IMR-90 (cell line): ENCODE measurements around the gene RAPH1. TPM values are rescaled to one million over a fixed set of nuclear protein-coding genes. Genes with fewer than 3 reads are reported as not detected.
A peak's percentile ranks its signal among the peaks of the same experiment; 100 is the strongest.

ENCODE experiments used
- ATAC-seq: fragments of 200-7000 bp; cut with Tn5 transposase; 2 replicates; pipeline ENCODE4 v1.9.1; 2020; ENCODE audit warnings: low read depth, mild to moderate bottlenecking, moderate library complexity
- BruUV-seq: library from RNA; stranded (reverse); fragments of 400-500 nt; replicated peaks from 2 replicates; lab custom pipeline; 2021; lab: Mats Ljungman, UMichigan
- CTCF ChIA-PET: fragments of 300-600 bp; formaldehyde crosslinking; extraction: SDS; loops from one replicate; lab custom pipeline; 2021; ENCODE audit warnings: antibody characterized with exemption; lab: Yijun Ruan, JAX
- POLR2A ChIA-PET: fragments of 300-600 bp; sonication (Branson Sonifier 250); formaldehyde crosslinking; loops from one replicate; lab custom pipeline; 2022; ENCODE audit warnings: antibody characterized with exemption; ENCODE audit not compliant: unreplicated experiment; lab: Charles Lee
- DNase-seq: peaks from one replicate; pipeline ENCODE4 v3.0.0; 2013
- H2AFZ ChIP-seq: replicated peaks from 2 replicates; pipeline ENCODE3; 2013; ENCODE audit warnings: low read length, mild to moderate bottlenecking; ENCODE audit not compliant: poor library complexity
- H2AK5ac ChIP-seq: 2 replicates; pipeline ENCODE4 v1.6.1; 2013; ENCODE audit warnings: low read depth, low read length, inconsistent platforms
- H2AK9ac ChIP-seq: replicated peaks from 2 replicates; pipeline ENCODE3; 2013; ENCODE audit warnings: mild to moderate bottlenecking, low read depth, low read length, moderate library complexity; ENCODE audit not compliant: poor library complexity
- H2BK120ac ChIP-seq: 2 replicates; pipeline ENCODE4 v1.6.1; 2013; ENCODE audit warnings: low read depth, low read length, inconsistent platforms
- H2BK15ac ChIP-seq: 3 replicates; pipeline ENCODE4 v1.6.1; 2013; ENCODE audit warnings: low read depth, low read length, inconsistent platforms
- H2BK20ac ChIP-seq: 2 replicates; pipeline ENCODE4 v1.6.1; 2013; ENCODE audit warnings: low read depth, mild to moderate bottlenecking, inconsistent platforms, low read length, moderate library complexity
- H2BK5ac ChIP-seq: 2 replicates; pipeline ENCODE4 v1.6.1; 2013; ENCODE audit warnings: mild to moderate bottlenecking, low read depth, low read length, inconsistent platforms; ENCODE audit not compliant: poor library complexity, severe bottlenecking
- H3K14ac ChIP-seq: replicated peaks from 2 replicates; pipeline ENCODE4 v1.6.1; 2013; ENCODE audit warnings: low read depth, low read length, inconsistent platforms
- H3K18ac ChIP-seq: 2 replicates; pipeline ENCODE4 v1.6.1; 2013; ENCODE audit warnings: low read depth, low read length, control low read depth
- H3K23ac ChIP-seq: 2 replicates; pipeline ENCODE4 v1.6.1; 2013; ENCODE audit warnings: low read depth, low read length, inconsistent platforms
- H3K27ac ChIP-seq: 2 replicates; pipeline ENCODE4 v1.5.1; 2013; ENCODE audit warnings: mild to moderate bottlenecking, control low read depth, low read length; ENCODE audit not compliant: insufficient read depth
- H3K27me3 ChIP-seq: 2 replicates; pipeline ENCODE4 v1.6.1; 2013; ENCODE audit warnings: low read length; ENCODE audit not compliant: control insufficient read depth, insufficient read depth
- H3K36me3 ChIP-seq: 2 replicates; pipeline ENCODE4 v1.6.1; 2013; ENCODE audit warnings: low read length, mixed read lengths; ENCODE audit not compliant: control insufficient read depth, insufficient read depth
- H3K4ac ChIP-seq: 2 replicates; pipeline ENCODE4 v1.6.1; 2013; ENCODE audit warnings: low read depth, low read length, inconsistent platforms
- H3K4me1 ChIP-seq: 2 replicates; pipeline ENCODE4 v1.6.1; 2013; ENCODE audit warnings: low read length, mixed read lengths; ENCODE audit not compliant: control insufficient read depth, insufficient read depth
- H3K4me2 ChIP-seq: 2 replicates; pipeline ENCODE4 v1.6.1; 2013; ENCODE audit warnings: low read depth, mild to moderate bottlenecking, control low read depth, low read length, moderate library complexity
- H3K4me3 ChIP-seq: 2 replicates; pipeline ENCODE4 v1.5.1; 2013; ENCODE audit warnings: low read depth, mild to moderate bottlenecking, control low read depth, low read length, moderate library complexity; ENCODE audit not compliant: insufficient read depth
- H3K56ac ChIP-seq: 2 replicates; pipeline ENCODE4 v1.6.1; 2013; ENCODE audit warnings: low read length, inconsistent platforms; ENCODE audit not compliant: insufficient read depth; ENCODE audit errors: extremely low read depth
- H3K79me1 ChIP-seq, 2 experiments: 2 replicates each; pipeline ENCODE4 v1.6.1; 2013; ENCODE audit warnings: low read length in 2 of 2, inconsistent platforms in 1 of 2, low read depth in 1 of 2
- H3K9ac ChIP-seq: 2 replicates; pipeline ENCODE4 v1.6.1; 2013; ENCODE audit warnings: low read depth, low read length, control low read depth
- H3K9me1 ChIP-seq: 2 replicates; pipeline ENCODE4 v1.6.1; 2013; ENCODE audit warnings: low read length, inconsistent platforms; ENCODE audit not compliant: insufficient read depth
- H3K9me3 ChIP-seq: 2 replicates; pipeline ENCODE4 v1.6.1; 2013; ENCODE audit warnings: low read length; ENCODE audit not compliant: control insufficient read depth, insufficient read depth
- H4K20me1 ChIP-seq: 2 replicates; pipeline ENCODE4 v1.6.1; 2013; ENCODE audit warnings: low read length, inconsistent platforms; ENCODE audit not compliant: insufficient read depth
- H4K5ac ChIP-seq: 2 replicates; pipeline ENCODE4 v1.6.1; 2013; ENCODE audit warnings: mild to moderate bottlenecking, low read depth, low read length, control low read depth
- H4K8ac ChIP-seq, 2 experiments: 2 replicates each; pipeline ENCODE4 v1.6.1; 2013; ENCODE audit warnings: low read depth in 2 of 2, low read length in 2 of 2, control low read depth in 1 of 2, inconsistent platforms in 1 of 2
- H4K91ac ChIP-seq: 2 replicates; pipeline ENCODE4 v1.6.1; 2013; ENCODE audit warnings: low read depth, low read length, inconsistent platforms; ENCODE audit not compliant: insufficient read depth
- CEBPB ChIP-seq: IDR thresholded peaks from 2 replicates; pipeline ENCODE4 v1.6.1; 2012; ENCODE audit warnings: low read depth, low read length, improper control_type of control experiment
- MXI1 ChIP-seq: IDR thresholded peaks from 2 replicates; pipeline ENCODE4 v1.6.1; 2012; ENCODE audit warnings: low read depth, mild to moderate bottlenecking, low read length, moderate library complexity, borderline replicate concordance
- NFE2L2 ChIP-seq: fragments of 150-350 bp; IDR thresholded peaks from 2 replicates; pipeline ENCODE4 v1.6.1; 2016; ENCODE audit warnings: low read depth, mild to moderate bottlenecking, low read length
- POLR2A ChIP-seq: IDR thresholded peaks from 2 replicates; pipeline ENCODE4 v1.6.1; 2012; ENCODE audit warnings: mild to moderate bottlenecking, low read depth, low read length
- SMC3 ChIP-seq: fragments of 150-350 bp; IDR thresholded peaks from 2 replicates; pipeline ENCODE4 v1.6.1; 2016; ENCODE audit warnings: low read depth, mild to moderate bottlenecking, antibody characterized with exemption, low read length, moderate library complexity
- WGBS, 2 experiments: methylation state at CpG; one replicate each; pipeline versions ENCODE4 v1.1.5 to v1.1.7; 2013; ENCODE audit warnings: missing lambda C conversion rate in 2 of 2; ENCODE audit not compliant: insufficient read length in 1 of 2; ENCODE audit errors: extremely low coverage in 2 of 2; 5-methylcytosine and 5-hydroxymethylcytosine counted together
- dilution Hi-C: fragments of 300-500 bp; cut with HindIII; formaldehyde crosslinking; loops from one replicate; pipeline ENCODE4 v1.14.3; 2018; ENCODE audit warnings: low sequenced_read_pairs; ENCODE audit not compliant: unreplicated experiment
- in situ Hi-C: fragments of 300-500 bp; cut with MboI; formaldehyde crosslinking; loops from 3 replicates; pipeline ENCODE4 v1.14.3; 2019; ENCODE audit warnings: low sequenced_read_pairs, inconsistent platforms, mixed read lengths
- intact Hi-C: fragments of 100-400 bp; cut with micrococcal nuclease; formaldehyde crosslinking; loops from 2 replicates; pipeline ENCODE4 v1.10.0; 2022
- polyA plus RNA-seq, 3 experiments: library from polyadenylated mRNA; depleted of rRNA; stranded (reverse); fragments of >200 nt; gene quantifications; 2 replicates each; pipeline ENCODE4 v1.2.3, GENCODE V29; 2012; ENCODE audit warnings: low replicate concordance in 1 of 3
- total RNA-seq: library from RNA; depleted of rRNA; stranded (reverse); fragments of >200 nt; gene quantifications from 2 replicates; pipeline ENCODE4 v1.2.3, GENCODE V29; 2012
- TF ChIP-seq, protein P1 (sequence below): conservative IDR thresholded peaks from 2 replicates; pipeline ENCODE4 v1.5.1; 2012; ENCODE audit warnings: mild to moderate bottlenecking, low read depth, low read length, improper control_type of control experiment

RAPH1 gene
- total and polyA plus RNA-seq, 2 of the 4 experiments (the other 2 are of a cell fraction) = 7.5 to 15.1 TPM

DNA sequence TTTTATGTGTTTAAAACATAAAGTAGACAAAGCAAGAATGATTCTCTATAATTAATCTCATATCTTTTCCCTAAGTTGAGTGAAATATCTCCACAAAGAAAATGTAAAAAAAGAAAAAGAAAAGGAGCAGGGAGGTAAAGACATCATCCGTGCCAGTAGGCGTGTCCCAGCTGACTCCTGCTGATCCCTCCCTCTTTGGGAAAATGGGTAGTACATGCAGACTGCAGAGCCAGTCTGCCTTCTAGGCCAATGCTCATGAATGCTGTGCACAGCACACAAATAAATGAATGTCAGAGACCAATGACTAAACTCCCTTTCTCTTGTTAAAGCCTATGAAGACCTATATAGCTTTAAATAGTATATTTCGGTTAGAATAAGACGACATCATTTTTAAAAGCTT, 64.7 kb downstream of the RAPH1 start:
- no peak overlapping the region for H2AK9ac ChIP-seq
- no CpG with 5 or more reads among the region's 4 CpGs for WGBS, 2 experiments
- 0 out of 2 replicates have a peak, but pooled peaks have one; percentile 44 for ATAC-seq
- H2BK15ac ChIP-seq = no peak overlapping the region
- no peak for DNase-seq
- H2BK5ac ChIP-seq = no peak overlapping the region
- peaks cover 17 to 22% of the 10 kb centered on the region in 2 experiments; a peak in 3 of 4 replicates for H3K79me1 ChIP-seq
- BruUV-seq = no TSS peak
- no peak overlapping the region for H3K9ac ChIP-seq
- H4K5ac ChIP-seq = no peak overlapping the region
- no peak overlapping the region for H3K18ac ChIP-seq
- H4K8ac ChIP-seq = no peak overlapping the region
- no peaks in the 10 kb centered on the region for H3K4me1 ChIP-seq
- in situ Hi-C loops (no loop called here), intact Hi-C loops (no loop called here), dilution Hi-C loops (no loop called here)
- H3K4me2 ChIP-seq = no peak overlapping the region
- no peak overlapping the region for H3K4ac ChIP-seq
- no peaks in the 10 kb centered on the region for H3K9me3 ChIP-seq
- H3K4me3 ChIP-seq = no peak overlapping the region
- no peak overlapping the region for H3K23ac ChIP-seq
- no peak overlapping the region for H3K27ac ChIP-seq
- TF ChIP-seq CEBPB (no peak), SMC3 (no peak), POLR2A (no peak), NFE2L2 (no peak), MXI1 (no peak)
- TF ChIP-seq, protein P1, sequence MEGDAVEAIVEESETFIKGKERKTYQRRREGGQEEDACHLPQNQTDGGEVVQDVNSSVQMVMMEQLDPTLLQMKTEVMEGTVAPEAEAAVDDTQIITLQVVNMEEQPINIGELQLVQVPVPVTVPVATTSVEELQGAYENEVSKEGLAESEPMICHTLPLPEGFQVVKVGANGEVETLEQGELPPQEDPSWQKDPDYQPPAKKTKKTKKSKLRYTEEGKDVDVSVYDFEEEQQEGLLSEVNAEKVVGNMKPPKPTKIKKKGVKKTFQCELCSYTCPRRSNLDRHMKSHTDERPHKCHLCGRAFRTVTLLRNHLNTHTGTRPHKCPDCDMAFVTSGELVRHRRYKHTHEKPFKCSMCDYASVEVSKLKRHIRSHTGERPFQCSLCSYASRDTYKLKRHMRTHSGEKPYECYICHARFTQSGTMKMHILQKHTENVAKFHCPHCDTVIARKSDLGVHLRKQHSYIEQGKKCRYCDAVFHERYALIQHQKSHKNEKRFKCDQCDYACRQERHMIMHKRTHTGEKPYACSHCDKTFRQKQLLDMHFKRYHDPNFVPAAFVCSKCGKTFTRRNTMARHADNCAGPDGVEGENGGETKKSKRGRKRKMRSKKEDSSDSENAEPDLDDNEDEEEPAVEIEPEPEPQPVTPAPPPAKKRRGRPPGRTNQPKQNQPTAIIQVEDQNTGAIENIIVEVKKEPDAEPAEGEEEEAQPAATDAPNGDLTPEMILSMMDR = no peak
- no peak overlapping the region for H2AK5ac ChIP-seq
- POLR2A ChIA-PET = no interaction called here
- H2BK20ac ChIP-seq = no peak overlapping the region
- no peak overlapping the region for H2BK120ac ChIP-seq
- H4K20me1 ChIP-seq = no peaks in the 10 kb centered on the region
- CTCF ChIA-PET = interaction anchor here (1.0 kb wide), 1 partner anchor 58 kb away, joined by 3 read pairs; no protein-coding TSS in a partner anchor
- peaks cover 3% of the 10 kb centered on the region; the same call in 1 of the 2 replicates for H3K9me1 ChIP-seq
- no peak overlapping the region for H3K14ac ChIP-seq
- no peak overlapping the region for H4K91ac ChIP-seq
- H2AFZ ChIP-seq = no peak overlapping the region
- H3K27me3 ChIP-seq = no peaks in the 10 kb centered on the region
- no peak overlapping the region for H3K56ac ChIP-seq
- peaks cover 3% of the 10 kb centered on the region; the same call in 1 of the 2 replicates for H3K36me3 ChIP-seq
